GM18951 (cell line): ENCODE measurements around the gene KIF2A.

Experiments used
- POLR2A ChIP-seq: IDR thresholded peaks from 4 replicates; pipeline ENCODE4 v1.6.1; 2011; ENCODE audit warnings: mild to moderate bottlenecking; ENCODE audit not compliant: insufficient read length, insufficient read depth; ENCODE audit errors: extremely low read depth
- in situ Hi-C: fragments of 300-500 bp; cut with MboI; formaldehyde crosslinking; loops from one replicate; pipeline ENCODE4 v1.12.0; 2022; ENCODE audit warnings: low sequenced_read_pairs, mixed read lengths, inconsistent platforms; ENCODE audit not compliant: unreplicated experiment

Gene KIF2A

DNA sequence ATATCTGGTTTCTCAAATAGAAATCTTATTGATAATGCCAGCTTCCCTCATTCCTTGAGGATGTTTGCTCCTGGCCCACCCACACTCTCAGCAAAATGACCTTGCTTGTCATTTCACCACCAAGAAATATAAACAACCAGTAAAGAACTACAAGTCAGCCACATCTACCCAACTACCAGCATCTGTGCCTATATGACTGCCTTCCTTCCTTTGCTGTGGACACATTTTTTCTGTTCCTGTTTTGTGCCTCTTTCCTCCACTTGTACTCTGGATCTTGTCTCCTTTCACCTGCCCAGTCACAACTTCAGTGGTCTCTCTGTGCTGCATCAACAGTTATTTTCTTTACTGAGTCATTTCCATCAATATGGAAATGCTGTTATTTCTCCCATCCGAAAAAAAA, 20.3 kb downstream of the KIF2A start:
- in situ Hi-C loops = no loop called here
- TF ChIP-seq POLR2A = no peak

DNA sequence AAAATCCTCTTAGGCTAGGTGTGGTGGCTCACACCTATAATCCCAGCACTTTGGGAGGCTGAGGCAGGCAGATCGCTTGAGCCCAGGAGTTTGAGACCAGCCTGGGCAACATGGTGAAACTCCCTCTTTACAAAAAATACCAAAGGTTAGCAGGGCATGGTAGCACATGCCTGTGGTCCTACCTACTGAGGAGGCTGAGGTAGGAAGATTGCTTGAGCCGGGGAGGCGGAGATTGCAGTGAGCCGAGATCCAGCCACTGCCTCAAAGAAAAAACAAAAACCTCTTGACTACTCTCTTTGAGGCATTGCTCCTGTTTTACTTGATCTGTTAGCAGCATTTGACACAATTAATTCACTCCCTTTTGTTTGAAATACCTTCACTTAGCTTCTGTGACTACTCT, 20.7 kb downstream of the KIF2A start:
- no peak for TF ChIP-seq POLR2A
- in situ Hi-C loops = no loop called here

DNA sequence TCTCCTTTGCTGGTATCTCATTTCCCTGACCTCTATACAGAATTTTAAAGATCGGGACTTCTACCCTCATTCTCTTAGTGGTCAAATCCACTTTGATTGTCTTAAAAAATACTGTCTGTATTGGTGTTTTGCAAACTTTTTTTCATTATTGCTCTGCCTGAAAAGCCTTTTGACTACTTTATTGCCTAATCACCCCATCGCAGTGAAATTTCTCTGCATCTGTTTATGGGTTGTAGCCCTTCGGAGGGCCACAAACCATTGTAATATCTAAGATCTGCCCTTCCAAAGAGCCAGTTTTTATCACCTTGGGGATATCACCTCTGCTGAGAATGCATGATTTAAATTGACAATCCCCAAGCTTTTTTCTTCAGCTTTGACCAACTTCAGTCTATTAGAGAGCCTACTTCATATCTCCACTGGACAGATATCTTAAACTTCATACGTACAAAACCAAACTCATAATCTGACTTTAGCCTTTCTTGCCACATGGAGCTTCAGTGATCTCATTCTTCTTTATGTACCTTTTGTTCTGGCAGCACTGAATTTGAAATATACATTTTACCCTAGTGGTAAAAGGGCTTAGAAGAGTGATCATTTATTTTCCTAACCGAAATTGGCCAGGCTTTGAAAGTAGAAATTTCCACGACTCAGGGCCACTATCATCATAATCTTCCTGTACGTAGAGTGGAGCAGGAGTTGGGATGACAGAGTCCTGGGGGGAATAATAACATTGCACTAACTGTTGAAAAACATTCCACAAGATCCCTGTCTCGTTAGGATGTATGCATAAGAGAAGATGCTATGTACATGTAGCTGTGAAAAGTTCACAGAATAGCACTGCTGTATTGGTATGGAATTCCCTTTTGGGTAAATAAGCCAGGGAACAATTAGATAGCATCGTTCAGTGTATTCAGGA, 21.4 kb downstream of the KIF2A start:
- TF ChIP-seq POLR2A = no peak
- in situ Hi-C loops = no loop called here

DNA sequence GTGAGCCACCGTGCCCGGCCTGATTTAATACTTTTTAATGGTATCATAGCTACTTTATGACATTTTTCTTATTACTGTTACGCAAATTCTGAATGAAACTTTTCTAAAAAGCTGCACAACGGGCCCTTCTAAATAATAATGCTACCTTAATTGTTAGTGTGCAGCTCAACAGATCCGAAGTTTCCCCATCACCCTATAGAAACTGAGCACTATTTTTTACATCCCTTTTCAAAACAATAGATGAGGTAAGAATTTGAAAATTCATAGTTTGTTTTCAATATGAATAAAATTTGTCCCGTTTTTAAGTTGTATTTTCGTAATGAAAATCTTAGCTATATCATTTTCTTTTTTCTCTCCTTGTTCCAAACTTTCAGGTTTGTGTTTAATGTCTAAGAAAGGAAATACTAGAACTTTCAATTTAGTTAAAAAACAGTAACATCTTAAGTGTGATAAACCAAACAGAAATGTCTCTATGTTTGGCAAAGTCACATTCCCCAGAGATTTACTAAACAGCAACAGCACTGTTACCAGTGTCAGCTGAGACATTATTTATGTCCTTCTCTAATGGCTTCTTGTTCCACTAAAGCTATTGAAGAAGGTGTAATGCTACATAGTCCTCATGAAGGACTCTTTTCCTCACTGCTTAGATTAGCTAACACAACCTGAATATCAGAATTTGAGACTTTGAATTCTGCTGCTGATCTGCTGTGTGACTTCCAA, 22.9 kb downstream of the KIF2A start:
- in situ Hi-C loops = no loop called here
- TF ChIP-seq POLR2A = no peak

DNA sequence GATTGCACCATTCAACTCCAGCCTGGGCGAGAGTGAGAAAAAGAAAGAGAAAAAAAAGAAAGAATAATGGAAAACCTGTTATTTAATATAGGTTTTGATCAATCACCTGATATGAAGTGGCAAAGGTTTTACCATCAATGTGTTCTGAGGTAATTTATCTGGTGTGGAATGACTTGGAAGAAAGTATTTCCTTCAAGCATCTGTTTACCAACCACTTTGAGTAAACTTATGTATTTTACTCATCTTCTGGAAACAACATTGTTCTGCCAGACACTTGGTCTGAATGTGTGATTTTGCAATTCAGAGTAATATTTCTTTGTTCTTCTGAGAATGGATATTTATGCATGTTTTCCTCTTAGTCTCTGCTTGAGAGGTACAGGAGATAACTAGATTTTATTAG, 24.3 kb downstream of the KIF2A start:
- in situ Hi-C loops = no loop called here
- no peak for TF ChIP-seq POLR2A

DNA sequence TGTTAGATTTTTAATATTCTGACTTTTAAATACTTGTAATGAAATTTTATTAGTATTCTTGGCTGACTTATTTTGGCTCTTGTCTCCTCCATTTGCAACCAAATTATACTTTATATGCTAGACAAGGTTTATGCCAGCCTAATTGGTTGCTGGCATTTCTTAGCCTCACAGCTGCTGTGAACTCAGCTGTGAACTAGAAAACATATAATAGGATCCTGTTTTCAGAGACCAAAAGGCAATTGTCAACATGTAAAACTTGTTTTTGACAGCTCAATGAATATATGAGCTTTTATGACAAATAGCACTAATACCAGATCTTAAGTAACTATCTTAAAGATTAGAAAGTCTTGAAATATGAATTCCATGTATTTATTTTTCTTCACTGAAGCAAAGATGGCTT, 25.9 kb downstream of the KIF2A start:
- TF ChIP-seq POLR2A = no peak
- in situ Hi-C loops = no loop called here

DNA sequence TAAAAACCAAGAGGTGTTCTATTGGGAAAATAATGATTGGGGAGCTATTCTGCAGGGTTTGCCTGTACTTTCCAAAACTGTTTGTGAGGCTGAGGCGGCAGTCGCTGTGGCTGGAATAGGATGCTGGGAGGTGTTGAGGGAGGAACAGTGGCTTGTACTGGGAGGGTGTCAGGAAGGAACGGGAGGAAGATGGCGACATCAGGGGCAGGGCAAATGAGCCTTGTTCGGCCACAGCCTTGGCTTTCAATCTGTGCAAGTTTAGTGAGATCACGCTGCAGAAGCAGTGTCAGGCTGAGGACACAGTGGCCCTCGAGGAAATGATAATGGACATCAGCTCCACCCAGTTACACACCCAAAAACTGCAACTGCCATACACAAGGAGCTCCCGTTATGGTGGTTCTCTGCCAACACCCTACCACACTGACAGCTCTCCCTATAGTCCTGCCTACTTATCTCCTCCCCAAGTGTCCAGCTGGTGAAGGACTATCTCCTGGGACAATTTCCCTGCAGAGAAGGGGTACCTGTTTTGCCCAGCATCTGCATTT, 27.3 kb downstream of the KIF2A start:
- TF ChIP-seq POLR2A = no peak
- in situ Hi-C loops = no loop called here

DNA sequence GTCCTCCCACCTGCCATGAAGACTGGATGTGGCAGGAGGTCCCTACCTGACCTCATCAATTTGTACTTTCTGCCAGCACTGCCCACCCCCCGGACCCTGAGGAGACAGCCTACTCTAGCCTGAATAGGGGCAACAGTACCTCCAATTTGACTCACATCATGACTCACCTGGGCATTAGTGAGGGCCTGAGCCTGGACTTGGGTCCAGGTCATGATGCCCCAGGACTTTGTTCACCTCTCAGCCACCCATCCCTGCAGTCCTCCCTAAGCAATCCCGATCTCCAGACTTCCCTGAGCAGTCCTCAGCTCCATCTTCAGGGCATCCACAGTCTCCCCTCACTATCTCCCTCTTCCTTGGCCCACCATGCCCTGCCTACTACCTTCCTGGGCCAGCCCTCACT, 28.1 kb downstream of the KIF2A start:
- no peak for TF ChIP-seq POLR2A
- in situ Hi-C loops = no loop called here

DNA sequence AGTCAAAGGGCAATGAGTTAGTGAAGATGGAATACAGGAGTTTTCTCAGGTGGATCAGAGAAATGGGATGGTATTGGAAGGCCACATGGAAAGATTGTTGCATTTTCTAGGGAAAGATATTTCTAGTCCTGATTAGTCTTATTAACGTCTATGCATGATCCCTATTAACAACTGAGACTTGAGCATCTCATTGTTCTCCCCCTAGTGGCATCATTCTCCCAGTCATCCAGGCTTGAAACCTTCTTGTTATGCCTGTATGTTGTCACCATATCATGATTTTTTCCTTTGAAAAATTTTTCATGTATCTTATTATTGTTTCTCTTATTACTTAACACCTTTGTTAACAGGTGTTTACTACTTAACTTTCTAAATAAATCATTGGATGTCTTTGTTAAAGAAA, 34.4 kb downstream of the KIF2A start:
- TF ChIP-seq POLR2A = no peak

DNA sequence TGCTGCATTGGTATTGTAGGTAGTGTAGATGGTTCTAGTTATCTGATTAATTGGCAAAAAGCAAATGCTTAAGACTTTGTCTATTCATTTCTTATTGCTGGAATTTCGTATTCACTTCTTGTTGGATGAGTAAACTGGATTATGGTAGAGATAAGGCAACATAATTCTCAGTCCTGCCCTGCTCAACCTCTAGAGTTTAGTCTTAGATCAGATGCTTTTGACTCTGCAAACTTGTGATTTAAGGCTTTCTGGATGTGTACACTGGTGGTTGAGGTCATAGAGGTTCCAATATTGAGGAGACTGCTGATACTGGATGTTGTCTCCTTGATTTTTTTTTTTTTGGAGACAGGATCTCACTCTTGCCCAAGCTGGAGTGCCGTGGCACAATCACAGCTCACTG, 35.0 kb downstream of the KIF2A start:
- no peak for TF ChIP-seq POLR2A
- in situ Hi-C loops = no loop called here

More for the DNA sequence above, 34.4 kb downstream of the KIF2A start:
- in situ Hi-C loops = no loop called here

DNA sequence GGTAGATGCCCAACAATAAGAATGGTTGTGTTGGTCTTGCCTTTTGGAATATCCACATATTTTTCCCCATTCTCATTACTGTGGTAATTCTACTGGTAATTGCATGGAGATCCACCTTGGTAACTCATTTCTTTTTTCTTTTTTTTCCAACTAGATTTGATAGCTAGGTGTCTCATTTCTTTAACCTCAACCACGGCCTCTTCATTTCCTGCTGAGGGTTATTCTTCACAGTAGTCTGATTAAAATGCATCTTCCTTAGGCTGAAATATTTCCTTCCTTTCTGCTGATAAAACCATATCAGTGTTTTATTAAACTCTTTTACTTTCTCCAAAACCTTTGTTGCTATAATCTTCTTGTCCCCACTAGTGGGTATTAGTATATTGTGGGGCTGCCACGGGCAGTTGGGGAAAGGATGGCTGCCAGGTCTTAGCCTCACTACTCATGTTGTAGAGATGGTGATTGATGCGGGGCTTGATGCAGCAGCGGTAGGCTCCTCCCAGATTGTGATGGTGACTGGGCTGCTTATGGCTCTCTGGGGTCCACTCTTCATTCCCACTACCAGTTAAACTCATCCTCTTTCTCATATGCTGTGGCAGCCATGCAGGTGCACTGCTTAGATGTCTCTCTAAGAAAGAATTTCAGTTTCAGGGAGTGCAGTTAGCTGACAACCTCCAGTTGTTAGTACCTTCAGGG, 35.9 kb downstream of the KIF2A start:
- TF ChIP-seq POLR2A = no peak
- in situ Hi-C loops = no loop called here

DNA sequence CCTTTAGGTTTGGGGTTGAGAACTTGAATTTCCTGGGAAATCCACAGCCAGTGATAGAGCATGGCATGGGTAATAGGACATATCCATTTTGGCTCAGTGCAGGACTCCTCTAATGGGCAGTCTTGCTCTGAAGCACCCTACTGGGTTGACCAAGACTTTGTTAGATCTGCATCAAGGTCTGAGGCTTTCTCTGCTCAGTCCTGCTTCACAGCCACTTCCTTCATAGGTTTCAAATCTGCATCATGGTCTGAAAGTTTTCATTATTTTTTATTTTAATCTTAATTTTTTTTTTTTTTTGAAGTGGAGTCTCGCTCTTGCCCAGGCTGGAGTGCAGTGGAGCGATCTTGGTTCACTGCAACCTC, 36.5 kb downstream of the KIF2A start:
- no peak for TF ChIP-seq POLR2A
- in situ Hi-C loops = no loop called here

DNA sequence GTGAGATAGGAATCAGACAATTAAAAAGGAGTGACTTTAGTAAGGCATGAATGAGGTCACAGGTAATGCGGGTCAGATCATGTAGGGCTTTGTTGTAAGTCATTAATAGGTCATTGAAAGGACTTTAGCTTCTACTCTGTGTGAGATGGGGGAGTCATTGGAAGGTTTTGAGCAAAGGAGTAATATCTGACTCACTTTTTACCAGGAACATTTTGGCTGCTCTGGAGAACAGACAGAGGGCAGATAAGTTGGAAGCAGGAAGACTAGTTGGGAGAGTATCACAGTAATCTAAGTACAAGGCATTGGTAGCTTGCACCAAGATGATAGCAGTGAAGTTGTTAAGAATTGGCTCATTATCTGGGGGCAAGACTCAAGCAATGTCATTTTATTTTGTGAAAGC, 37.4 kb downstream of the KIF2A start:
- in situ Hi-C loops = no loop called here
- no peak for TF ChIP-seq POLR2A

DNA sequence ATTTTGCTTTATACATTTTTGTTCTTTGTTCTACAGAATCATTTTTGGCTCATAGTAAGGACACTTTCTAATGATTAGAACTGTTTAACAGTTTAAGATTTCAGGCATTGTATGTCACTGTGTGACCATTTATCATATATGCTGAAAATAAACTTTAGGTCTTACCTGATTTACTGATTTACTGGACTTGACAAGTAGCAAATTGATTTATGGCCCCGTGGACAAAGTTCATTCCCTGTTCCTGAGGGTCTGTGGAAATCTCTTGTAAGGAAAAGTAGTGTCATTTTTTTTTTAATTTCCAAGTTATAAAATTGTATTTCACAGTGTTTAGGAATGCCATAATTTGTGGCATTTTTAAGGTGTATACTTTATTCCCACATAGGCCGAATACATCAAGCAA, 40.7 kb downstream of the KIF2A start:
- in situ Hi-C loops = no loop called here
- no peak for TF ChIP-seq POLR2A

DNA sequence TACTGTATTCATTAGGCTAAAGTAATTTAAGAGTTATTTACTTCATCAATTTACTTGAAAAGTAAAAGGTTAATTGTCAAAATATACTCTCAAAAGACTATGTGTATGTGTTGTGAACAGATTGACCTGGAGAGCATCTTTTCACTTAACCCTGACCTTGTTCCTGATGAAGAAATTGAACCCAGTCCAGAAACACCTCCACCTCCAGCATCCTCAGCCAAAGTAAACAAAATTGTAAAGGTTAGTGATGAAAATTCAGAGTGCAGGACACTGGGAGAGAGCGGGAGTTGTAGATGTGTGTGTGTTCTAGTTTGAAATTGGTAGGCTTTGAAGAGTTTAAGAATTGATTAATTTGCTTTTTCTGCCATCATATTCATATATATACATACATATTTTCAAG, 41.9 kb downstream of the KIF2A start:
- in situ Hi-C loops = no loop called here
- TF ChIP-seq POLR2A = no peak
